Liver (tissue), 3 donors: ENCODE results near the gene SH3PXD2A.

Experiments
- FOXA2 ChIP-seq: IDR thresholded peaks from 2 replicates; pipeline ENCODE4 v1.6.1; 2016; ENCODE audit warnings: antibody characterized with exemption
- RAD21 ChIP-seq, 2 donors: IDR thresholded peaks; 2 replicates each; pipeline ENCODE4 v1.6.1; 2016; ENCODE audit warnings: antibody characterized with exemption in 2 of 2, mild to moderate bottlenecking in 2 of 2
- TAF1 ChIP-seq: conservative IDR thresholded peaks from 2 replicates; pipeline ENCODE4 v1.6.1; 2016; ENCODE audit warnings: antibody characterized with exemption, mild to moderate bottlenecking
- YY1 ChIP-seq: IDR thresholded peaks from 2 replicates; pipeline ENCODE4 v1.6.1; 2016; ENCODE audit warnings: antibody characterized with exemption, mild to moderate bottlenecking
- TF ChIP-seq, protein P1 (sequence below): fragments of 150-350 bp; IDR thresholded peaks from 2 replicates; pipeline ENCODE4 v1.5.1; 2017; ENCODE audit warnings: improper control_type of control experiment, low read depth, low read length; ENCODE audit not compliant: missing input control
- TF ChIP-seq, protein P2 (sequence below): IDR thresholded peaks from 2 replicates; pipeline ENCODE4 v1.6.1; 2016; ENCODE audit warnings: antibody characterized with exemption
- TF ChIP-seq, protein P3 (sequence below): IDR thresholded peaks from 2 replicates; pipeline ENCODE4 v1.6.1; 2016; ENCODE audit warnings: antibody characterized with exemption
- donor health status: healthy.
- donor health status: healthy.

- TF ChIP-seq, protein P1, sequence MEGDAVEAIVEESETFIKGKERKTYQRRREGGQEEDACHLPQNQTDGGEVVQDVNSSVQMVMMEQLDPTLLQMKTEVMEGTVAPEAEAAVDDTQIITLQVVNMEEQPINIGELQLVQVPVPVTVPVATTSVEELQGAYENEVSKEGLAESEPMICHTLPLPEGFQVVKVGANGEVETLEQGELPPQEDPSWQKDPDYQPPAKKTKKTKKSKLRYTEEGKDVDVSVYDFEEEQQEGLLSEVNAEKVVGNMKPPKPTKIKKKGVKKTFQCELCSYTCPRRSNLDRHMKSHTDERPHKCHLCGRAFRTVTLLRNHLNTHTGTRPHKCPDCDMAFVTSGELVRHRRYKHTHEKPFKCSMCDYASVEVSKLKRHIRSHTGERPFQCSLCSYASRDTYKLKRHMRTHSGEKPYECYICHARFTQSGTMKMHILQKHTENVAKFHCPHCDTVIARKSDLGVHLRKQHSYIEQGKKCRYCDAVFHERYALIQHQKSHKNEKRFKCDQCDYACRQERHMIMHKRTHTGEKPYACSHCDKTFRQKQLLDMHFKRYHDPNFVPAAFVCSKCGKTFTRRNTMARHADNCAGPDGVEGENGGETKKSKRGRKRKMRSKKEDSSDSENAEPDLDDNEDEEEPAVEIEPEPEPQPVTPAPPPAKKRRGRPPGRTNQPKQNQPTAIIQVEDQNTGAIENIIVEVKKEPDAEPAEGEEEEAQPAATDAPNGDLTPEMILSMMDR = no peak
- TF ChIP-seq FOXA2 = no peak
- TF ChIP-seq, protein P2, sequence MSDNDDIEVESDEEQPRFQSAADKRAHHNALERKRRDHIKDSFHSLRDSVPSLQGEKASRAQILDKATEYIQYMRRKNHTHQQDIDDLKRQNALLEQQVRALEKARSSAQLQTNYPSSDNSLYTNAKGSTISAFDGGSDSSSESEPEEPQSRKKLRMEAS = no peak
- TF ChIP-seq YY1 = no peak
- TF ChIP-seq, protein P3, sequence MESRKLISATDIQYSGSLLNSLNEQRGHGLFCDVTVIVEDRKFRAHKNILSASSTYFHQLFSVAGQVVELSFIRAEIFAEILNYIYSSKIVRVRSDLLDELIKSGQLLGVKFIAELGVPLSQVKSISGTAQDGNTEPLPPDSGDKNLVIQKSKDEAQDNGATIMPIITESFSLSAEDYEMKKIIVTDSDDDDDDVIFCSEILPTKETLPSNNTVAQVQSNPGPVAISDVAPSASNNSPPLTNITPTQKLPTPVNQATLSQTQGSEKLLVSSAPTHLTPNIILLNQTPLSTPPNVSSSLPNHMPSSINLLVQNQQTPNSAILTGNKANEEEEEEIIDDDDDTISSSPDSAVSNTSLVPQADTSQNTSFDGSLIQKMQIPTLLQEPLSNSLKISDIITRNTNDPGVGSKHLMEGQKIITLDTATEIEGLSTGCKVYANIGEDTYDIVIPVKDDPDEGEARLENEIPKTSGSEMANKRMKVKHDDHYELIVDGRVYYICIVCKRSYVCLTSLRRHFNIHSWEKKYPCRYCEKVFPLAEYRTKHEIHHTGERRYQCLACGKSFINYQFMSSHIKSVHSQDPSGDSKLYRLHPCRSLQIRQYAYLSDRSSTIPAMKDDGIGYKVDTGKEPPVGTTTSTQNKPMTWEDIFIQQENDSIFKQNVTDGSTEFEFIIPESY = no peak
- no peak for TF ChIP-seq TAF1
- TF ChIP-seq RAD21 (IDR thresholded peaks at IDR 0.05) = no peak
Observed at GRCh38 chr10:103673606-103674005, 181.8 kb downstream of the SH3PXD2A start.
